Measurements from ENCODE around the gene GRIFIN.
A peak's percentile ranks its signal among the peaks of the same experiment; 100 is the strongest.

The GRIFIN gene

GRCh38 chr7:2476298-2476697, at the start of gene GRIFIN:
GRIFIN (minus strand) TSS chr7:2476398; CDS start chr7:2476383, 15 bp downstream.
- Histone ChIP-seq H3K4me1 (ENCODE audit: control insufficient read depth, insufficient read depth, low read length) (peaks cover 34% of the 10 kb centered on the region), H3K9ac (ENCODE audit: low read length) (no peak within 1 kb of the TSS), H3K9me3 (ENCODE audit: control insufficient read depth, low read length) (no peaks in the 10 kb centered on the region), H3K27me3 (ENCODE audit: control insufficient read depth, insufficient read depth, low read length) (no peaks in the 10 kb centered on the region), H3K4me3 (ENCODE audit: low read length) (no peak within 1 kb of the TSS), H3K36me3 (ENCODE audit: control insufficient read depth, insufficient read depth, low read length) (no peaks in the 10 kb centered on the region)

GRCh38 chr7:2524808-2525657, 48.8 kb upstream of the GRIFIN start:
- peak overlapping the region; percentile 68 for H3K9ac ChIP-seq (ENCODE audit: low read length)
- no peaks in the 10 kb centered on the region for H3K27me3 ChIP-seq (ENCODE audit: control insufficient read depth, insufficient read depth, low read length)
- H3K36me3 ChIP-seq (ENCODE audit: control insufficient read depth, insufficient read depth, low read length), result peaks cover 33% of the 10 kb centered on the region
- peak overlapping the region; percentile 41 for H3K4me3 ChIP-seq (ENCODE audit: low read length)
- peaks cover 75% of the 10 kb centered on the region for H3K4me1 ChIP-seq (ENCODE audit: control insufficient read depth, insufficient read depth, low read length)
- H3K9me3 ChIP-seq (ENCODE audit: control insufficient read depth, low read length), result no peaks in the 10 kb centered on the region

GRCh38 chr7:2523941-2524807, 48.0 kb upstream of the GRIFIN start:
- H3K9ac ChIP-seq (ENCODE audit: low read length), result peak overlapping the region; percentile 68
- peaks cover 68% of the 10 kb centered on the region for H3K4me1 ChIP-seq (ENCODE audit: control insufficient read depth, insufficient read depth, low read length)
- H3K27me3 ChIP-seq (ENCODE audit: control insufficient read depth, insufficient read depth, low read length), result no peaks in the 10 kb centered on the region
- peak overlapping the region; percentile 41 for H3K4me3 ChIP-seq (ENCODE audit: low read length)
- H3K9me3 ChIP-seq (ENCODE audit: control insufficient read depth, low read length), result no peaks in the 10 kb centered on the region
- peaks cover 33% of the 10 kb centered on the region for H3K36me3 ChIP-seq (ENCODE audit: control insufficient read depth, insufficient read depth, low read length)

GRCh38 chr7:2523461-2523936, 47.3 kb upstream of the GRIFIN start:
- no peaks in the 10 kb centered on the region for H3K9me3 ChIP-seq (ENCODE audit: control insufficient read depth, low read length)
- H3K4me3 ChIP-seq (ENCODE audit: low read length), result peak overlapping the region; percentile 32
- H3K27me3 ChIP-seq (ENCODE audit: control insufficient read depth, insufficient read depth, low read length), result peaks cover 6% of the 10 kb centered on the region
- H3K9ac ChIP-seq (ENCODE audit: low read length), result peak overlapping the region; percentile 76
- H3K4me1 ChIP-seq (ENCODE audit: control insufficient read depth, insufficient read depth, low read length), result peaks cover 68% of the 10 kb centered on the region
- H3K36me3 ChIP-seq (ENCODE audit: control insufficient read depth, insufficient read depth, low read length), result peaks cover 27% of the 10 kb centered on the region

- Histone ChIP-seq H3K9me3 (ENCODE audit: control insufficient read depth, low read length) (no peaks in the 10 kb centered on the region), H3K4me1 (ENCODE audit: control insufficient read depth, insufficient read depth, low read length) (peaks cover 68% of the 10 kb centered on the region), H3K27me3 (ENCODE audit: control insufficient read depth, insufficient read depth, low read length) (peaks cover 8% of the 10 kb centered on the region), H3K36me3 (ENCODE audit: control insufficient read depth, insufficient read depth, low read length) (peaks cover 24% of the 10 kb centered on the region), H3K9ac (ENCODE audit: low read length) (peak overlapping the region; percentile 76), H3K4me3 (ENCODE audit: low read length) (peak overlapping the region; percentile 32)
These were observed 46.7 kb upstream of the GRIFIN start for GRCh38 chr7:2522780-2523433.

- peaks cover 61% of the 10 kb centered on the region for H3K4me1 ChIP-seq (ENCODE audit: control insufficient read depth, insufficient read depth, low read length)
These were observed 45.9 kb upstream of the GRIFIN start for GRCh38 chr7:2521952-2522591.

GRCh38 chr7:2521341-2521745, 45.1 kb upstream of the GRIFIN start:
- H3K9ac ChIP-seq (ENCODE audit: low read length), result peak overlapping the region; percentile 76
- H3K27me3 ChIP-seq (ENCODE audit: control insufficient read depth, insufficient read depth, low read length), result peaks cover 8% of the 10 kb centered on the region
- H3K36me3 ChIP-seq (ENCODE audit: control insufficient read depth, insufficient read depth, low read length), result peaks cover 15% of the 10 kb centered on the region
- no peaks in the 10 kb centered on the region for H3K9me3 ChIP-seq (ENCODE audit: control insufficient read depth, low read length)
- H3K4me3 ChIP-seq (ENCODE audit: low read length), result peak overlapping the region; percentile 19
- H3K4me1 ChIP-seq (ENCODE audit: control insufficient read depth, insufficient read depth, low read length), result peaks cover 54% of the 10 kb centered on the region

More at GRCh38 chr7:2521952-2522591, 45.9 kb upstream of the GRIFIN start:
- Histone ChIP-seq H3K9ac (ENCODE audit: low read length) (peak overlapping the region; percentile 76), H3K36me3 (ENCODE audit: control insufficient read depth, insufficient read depth, low read length) (peaks cover 22% of the 10 kb centered on the region), H3K27me3 (ENCODE audit: control insufficient read depth, insufficient read depth, low read length) (peaks cover 8% of the 10 kb centered on the region), H3K4me3 (ENCODE audit: low read length) (peak overlapping the region; percentile 32), H3K9me3 (ENCODE audit: control insufficient read depth, low read length) (no peaks in the 10 kb centered on the region)

- H3K4me3 ChIP-seq (ENCODE audit: low read length), result peak overlapping the region; percentile 91
- peaks cover 48% of the 10 kb centered on the region for H3K4me1 ChIP-seq (ENCODE audit: control insufficient read depth, insufficient read depth, low read length)
- H3K9ac ChIP-seq (ENCODE audit: low read length), result peak overlapping the region; percentile 76
- H3K9me3 ChIP-seq (ENCODE audit: control insufficient read depth, low read length), result no peaks in the 10 kb centered on the region
- peaks cover 8% of the 10 kb centered on the region for H3K27me3 ChIP-seq (ENCODE audit: control insufficient read depth, insufficient read depth, low read length)
- peaks cover 10% of the 10 kb centered on the region for H3K36me3 ChIP-seq (ENCODE audit: control insufficient read depth, insufficient read depth, low read length)
These were observed 44.6 kb upstream of the GRIFIN start for GRCh38 chr7:2520761-2521290.

- Histone ChIP-seq H3K4me1 (ENCODE audit: control insufficient read depth, insufficient read depth, low read length) (peaks cover 43% of the 10 kb centered on the region), H3K27me3 (ENCODE audit: control insufficient read depth, insufficient read depth, low read length) (peaks cover 8% of the 10 kb centered on the region), H3K36me3 (ENCODE audit: control insufficient read depth, insufficient read depth, low read length) (peaks cover 4% of the 10 kb centered on the region)
These were observed 44.0 kb upstream of the GRIFIN start for GRCh38 chr7:2520131-2520760.

GRCh38 chr7:2519119-2519930, 43.1 kb upstream of the GRIFIN start, which contains the start of gene LFNG:
LFNG (plus strand) TSS chr7:2519774; CDS start chr7:2519862, 88 bp downstream.
- peak within 1 kb of the TSS; percentile 91 for H3K4me3 ChIP-seq (ENCODE audit: low read length)
- peaks cover 33% of the 10 kb centered on the region for H3K4me1 ChIP-seq (ENCODE audit: control insufficient read depth, insufficient read depth, low read length)
- peaks cover 8% of the 10 kb centered on the region for H3K27me3 ChIP-seq (ENCODE audit: control insufficient read depth, insufficient read depth, low read length)
- H3K9ac ChIP-seq (ENCODE audit: low read length), result peak within 1 kb of the TSS; percentile 76
- no peaks in the 10 kb centered on the region for H3K9me3 ChIP-seq (ENCODE audit: control insufficient read depth, low read length)
- no peaks in the 10 kb centered on the region for H3K36me3 ChIP-seq (ENCODE audit: control insufficient read depth, insufficient read depth, low read length)

More at GRCh38 chr7:2520131-2520760, 44.0 kb upstream of the GRIFIN start:
- Histone ChIP-seq H3K4me3 (ENCODE audit: low read length) (peak overlapping the region; percentile 91), H3K9ac (ENCODE audit: low read length) (peak overlapping the region; percentile 76), H3K9me3 (ENCODE audit: control insufficient read depth, low read length) (no peaks in the 10 kb centered on the region)
